Measurements from ENCODE around the gene ZBP1.

Gene ZBP1

GRCh38 chr20:57610261-57610952 is 9.8 kb downstream of the ZBP1 start:
- no peak for DNase-seq (ENCODE audit: extremely low spot score)
- CTCF ChIA-PET: interaction anchor here (0.9 to 1.1 kb wide), 2 partner anchors 8 to 569 kb away, joined by 3 to 5 read pairs; no protein-coding TSS in a partner anchor
- POLR2A ChIA-PET: no interaction called here

DNA sequence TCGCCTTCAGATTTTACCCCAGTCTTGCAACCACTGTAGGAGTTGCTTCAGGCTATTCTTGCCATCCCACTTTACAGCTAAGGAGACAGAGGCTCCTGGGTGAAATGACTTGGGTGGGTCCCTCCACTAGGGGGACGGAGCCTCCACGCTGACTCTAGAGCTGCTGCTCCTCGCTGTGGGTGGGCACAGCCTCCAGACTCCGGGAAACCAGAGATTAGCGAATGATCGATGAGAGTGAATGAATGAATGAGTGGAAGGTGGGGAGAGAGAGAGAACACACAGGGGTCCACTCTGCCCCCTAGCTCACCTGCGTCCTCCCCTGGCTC is 10.4 kb downstream of the ZBP1 start:
- POLR2A ChIA-PET: no interaction called here
- CTCF ChIA-PET: interaction anchor here (0.9 kb wide), 1 partner anchor 570 kb away, joined by 3 read pairs; no protein-coding TSS in a partner anchor
- DNase-seq (ENCODE audit: extremely low spot score): no peak
- TF ChIP-seq, protein P1, sequence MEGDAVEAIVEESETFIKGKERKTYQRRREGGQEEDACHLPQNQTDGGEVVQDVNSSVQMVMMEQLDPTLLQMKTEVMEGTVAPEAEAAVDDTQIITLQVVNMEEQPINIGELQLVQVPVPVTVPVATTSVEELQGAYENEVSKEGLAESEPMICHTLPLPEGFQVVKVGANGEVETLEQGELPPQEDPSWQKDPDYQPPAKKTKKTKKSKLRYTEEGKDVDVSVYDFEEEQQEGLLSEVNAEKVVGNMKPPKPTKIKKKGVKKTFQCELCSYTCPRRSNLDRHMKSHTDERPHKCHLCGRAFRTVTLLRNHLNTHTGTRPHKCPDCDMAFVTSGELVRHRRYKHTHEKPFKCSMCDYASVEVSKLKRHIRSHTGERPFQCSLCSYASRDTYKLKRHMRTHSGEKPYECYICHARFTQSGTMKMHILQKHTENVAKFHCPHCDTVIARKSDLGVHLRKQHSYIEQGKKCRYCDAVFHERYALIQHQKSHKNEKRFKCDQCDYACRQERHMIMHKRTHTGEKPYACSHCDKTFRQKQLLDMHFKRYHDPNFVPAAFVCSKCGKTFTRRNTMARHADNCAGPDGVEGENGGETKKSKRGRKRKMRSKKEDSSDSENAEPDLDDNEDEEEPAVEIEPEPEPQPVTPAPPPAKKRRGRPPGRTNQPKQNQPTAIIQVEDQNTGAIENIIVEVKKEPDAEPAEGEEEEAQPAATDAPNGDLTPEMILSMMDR (IDR thresholded peaks at IDR 0.05; ENCODE audit: control extremely low read depth, extremely low read depth, low read depth, missing control alignments): no peak

More at GRCh38 chr20:57610261-57610952, 9.8 kb downstream of the ZBP1 start:
- TF ChIP-seq, protein P1 (IDR thresholded peaks at IDR 0.05; ENCODE audit: control extremely low read depth, extremely low read depth, low read depth, missing control alignments): no peak

DNA sequence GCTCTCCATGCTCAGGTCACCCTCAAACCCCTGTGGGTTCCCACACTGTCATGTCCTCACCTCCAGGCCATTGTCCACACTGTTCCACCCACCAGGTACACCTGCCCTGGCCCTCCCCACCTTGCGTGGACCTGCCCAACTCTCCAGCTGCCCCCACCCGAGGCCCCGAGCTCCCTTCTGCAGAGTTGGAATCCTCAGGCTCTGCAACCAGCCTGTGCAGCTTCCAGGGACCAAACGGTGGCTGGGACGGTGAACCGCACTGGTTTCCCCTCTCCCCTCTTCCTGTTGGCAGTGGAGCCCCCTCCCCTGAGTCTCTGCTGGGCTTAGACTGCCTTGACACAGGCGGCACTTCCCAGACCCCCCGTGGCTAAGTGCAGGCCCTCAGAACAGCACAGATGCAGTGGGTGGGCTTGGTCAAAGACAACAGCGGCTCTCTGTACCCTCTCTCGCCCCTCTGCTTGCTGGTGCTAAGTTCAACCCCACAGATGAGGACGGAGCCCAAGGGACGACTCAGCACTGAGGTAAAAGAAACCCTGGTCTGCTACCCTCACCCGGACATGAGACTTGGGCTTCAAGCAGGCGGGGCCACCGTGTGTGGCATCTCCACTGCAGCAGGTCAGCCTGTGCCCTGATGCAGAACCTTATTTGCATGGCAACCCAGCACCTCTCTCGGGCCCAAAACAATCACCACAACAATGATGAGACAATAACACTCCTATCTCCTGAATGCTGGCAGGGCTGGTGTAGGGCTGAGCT is 11.0 kb downstream of the ZBP1 start:
- POLR2A ChIA-PET: no interaction called here
- CTCF ChIA-PET: no interaction called here
- DNase-seq (ENCODE audit: extremely low spot score): no peak
- TF ChIP-seq, protein P1 (IDR thresholded peaks at IDR 0.05; ENCODE audit: control extremely low read depth, extremely low read depth, low read depth, missing control alignments): no peak

DNA sequence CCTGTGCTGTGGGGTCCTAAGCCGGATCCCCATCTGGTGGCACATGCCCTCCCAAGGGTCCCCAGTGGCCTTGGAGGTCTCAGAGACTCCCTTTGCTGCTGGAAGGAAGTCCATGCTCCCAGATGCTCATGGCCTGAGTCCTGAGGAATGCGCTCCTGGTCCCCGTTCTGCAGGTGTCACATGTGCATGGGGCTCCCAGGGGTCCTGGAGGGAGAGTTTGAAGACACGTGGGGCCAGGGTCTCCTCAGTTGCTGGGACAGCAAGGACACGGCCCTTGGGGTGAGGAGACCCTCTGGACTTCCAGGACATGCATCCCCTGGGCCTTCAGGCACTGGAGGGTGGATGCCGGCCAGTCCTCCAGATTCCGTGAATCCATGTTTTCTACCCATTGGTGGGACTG is 11.7 kb downstream of the ZBP1 start:
- CTCF ChIA-PET: no interaction called here
- TF ChIP-seq, protein P1 (IDR thresholded peaks at IDR 0.05; ENCODE audit: control extremely low read depth, extremely low read depth, low read depth, missing control alignments): no peak

GRCh38 chr20:57605878-57606277 is 14.3 kb downstream of the ZBP1 start:
- TF ChIP-seq, protein P1 (IDR thresholded peaks at IDR 0.05; ENCODE audit: control extremely low read depth, extremely low read depth, low read depth, missing control alignments): no peak
- no peak for DNase-seq (ENCODE audit: extremely low spot score)
- POLR2A ChIA-PET: no interaction called here
- CTCF ChIA-PET: interaction anchor here (0.8 to 2.4 kb wide), 7 partner anchors 9 to 574 kb away, joined by 3 to 18 read pairs (median 4); no protein-coding TSS in a partner anchor

More for the DNA sequence above, 11.7 kb downstream of the ZBP1 start:
- no peak for DNase-seq (ENCODE audit: extremely low spot score)
- POLR2A ChIA-PET: no interaction called here

DNA sequence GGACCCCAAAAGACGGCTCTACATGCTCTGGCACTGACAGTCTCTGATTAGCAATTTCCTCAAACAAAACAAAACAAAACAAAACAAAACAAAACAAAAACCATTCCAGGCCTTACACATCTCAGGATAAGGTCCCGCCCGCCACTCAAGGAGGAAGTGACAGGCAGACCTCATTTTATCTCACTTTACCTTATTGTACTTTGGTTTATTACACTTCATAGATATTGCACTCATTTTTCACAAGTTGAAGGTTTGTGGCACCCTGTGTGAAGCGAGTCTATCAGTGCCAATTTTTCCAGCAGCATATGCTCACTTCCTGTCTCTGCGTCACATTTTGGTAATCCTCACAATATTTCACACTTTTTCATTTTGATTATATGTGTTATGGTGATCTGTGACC is 15.2 kb downstream of the ZBP1 start:
- ChIA-PET CTCF (no interaction called here), POLR2A (no interaction called here)
- DNase-seq (ENCODE audit: extremely low spot score): no peak

More for the DNA sequence above, 15.2 kb downstream of the ZBP1 start:
- TF ChIP-seq, protein P1 (IDR thresholded peaks at IDR 0.05; ENCODE audit: control extremely low read depth, extremely low read depth, low read depth, missing control alignments): no peak

Measured in GM10248 (cell line).